GM18861 (cell line): ENCODE measurements around the gene GPRIN2.
"Not testable (repeated sequence)": the region's sequence is repeated elsewhere in the genome, so short reads cannot be mapped to it uniquely, and the experiment has no call there.

Source experiments
- ATAC-seq: cut with Tn5 transposase; IDR thresholded peaks from one replicate; pipeline ENCODE4 v1.9.1; 2021; ENCODE audit not compliant: unreplicated experiment

GPRIN2 gene

DNA sequence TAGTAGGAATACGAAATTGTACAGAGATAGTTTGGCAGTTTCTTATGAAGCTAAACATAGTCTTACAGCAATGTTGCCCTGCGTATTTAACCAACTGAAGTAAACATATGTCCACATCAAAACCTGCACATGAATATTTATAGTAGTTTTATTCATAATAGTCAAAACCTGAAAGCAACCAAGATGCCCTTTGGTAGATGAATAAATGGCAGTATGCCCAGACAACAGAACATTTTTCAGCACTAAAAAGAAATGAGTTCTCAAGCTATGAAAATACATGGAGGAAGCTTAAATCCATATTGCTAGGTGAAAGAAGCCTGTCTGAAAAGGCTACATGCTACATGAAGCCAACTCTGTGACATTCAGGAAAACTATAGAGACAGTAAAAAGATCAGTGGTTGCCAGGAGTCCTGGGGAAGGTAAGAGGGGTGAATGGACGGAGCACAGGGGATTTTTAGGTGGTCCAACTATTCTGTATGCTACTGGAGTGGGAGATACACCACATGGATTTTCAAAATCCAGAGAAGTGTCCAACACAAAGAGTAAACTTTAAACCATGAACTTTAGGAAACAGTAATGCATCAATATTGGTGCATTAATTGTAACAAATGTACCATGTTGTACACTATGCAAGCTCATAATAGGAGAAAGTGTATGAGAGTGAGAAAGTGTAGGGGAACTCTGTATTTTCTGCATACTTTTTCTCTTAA lies 17.6 kb downstream of the GPRIN2 start:
- no peak for ATAC-seq

DNA sequence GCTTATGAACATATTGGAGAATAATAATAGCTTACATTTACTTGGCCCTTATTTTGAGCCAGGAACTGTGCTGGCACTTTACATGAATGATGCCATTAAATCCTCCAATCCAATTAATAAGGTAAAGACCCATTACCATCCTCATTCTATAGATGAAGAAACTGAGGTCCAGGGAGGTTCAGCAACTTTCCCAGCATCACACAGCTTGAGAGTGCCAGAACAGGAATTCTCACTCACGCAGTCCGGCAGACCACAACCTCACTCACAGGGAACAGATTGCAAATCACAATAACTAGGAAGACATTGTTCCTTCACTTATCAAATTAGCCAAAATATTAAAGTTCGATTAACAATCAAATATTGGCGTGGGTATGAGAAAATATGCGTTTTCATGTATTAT lies 18.3 kb downstream of the GPRIN2 start:
- ATAC-seq = no peak

DNA sequence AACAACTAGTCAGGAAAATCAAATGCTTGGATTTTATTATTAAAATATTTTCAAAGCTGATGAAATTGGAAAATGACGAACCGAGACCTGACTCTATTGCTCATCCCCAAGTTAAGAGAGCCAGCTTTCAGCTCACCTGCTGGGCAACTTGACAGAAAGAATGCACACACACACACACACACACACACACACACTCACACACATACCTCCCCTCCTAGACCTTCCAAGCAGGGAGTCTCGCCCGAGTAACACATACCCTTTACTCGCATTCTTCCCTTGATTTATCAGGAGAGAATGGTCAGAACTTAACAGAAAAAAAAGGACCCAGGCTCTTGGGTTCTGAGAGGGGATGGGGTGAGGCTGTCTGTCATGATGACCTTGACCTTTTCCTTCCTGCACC lies 19.1 kb downstream of the GPRIN2 start:
- ATAC-seq = no peak

DNA sequence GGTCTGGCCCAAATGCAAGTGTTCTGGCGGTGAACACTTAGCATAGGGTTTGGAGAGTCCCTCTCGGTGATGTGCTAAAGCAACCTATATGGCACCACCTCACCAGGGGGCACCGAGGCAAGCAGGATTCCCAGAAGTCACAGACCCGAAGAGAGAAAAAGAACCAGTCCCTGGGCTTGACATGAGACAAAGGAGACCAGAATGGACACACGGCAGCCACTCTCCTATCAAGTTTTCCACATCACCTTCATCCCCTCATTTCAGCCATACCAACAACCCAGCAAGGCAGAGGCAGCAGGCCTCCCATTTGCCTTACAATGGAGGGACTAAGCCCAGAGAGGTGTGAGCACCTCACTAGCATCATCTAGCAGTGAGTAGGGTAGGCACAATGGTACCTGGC lies 19.7 kb downstream of the GPRIN2 start:
- ATAC-seq = no peak

DNA sequence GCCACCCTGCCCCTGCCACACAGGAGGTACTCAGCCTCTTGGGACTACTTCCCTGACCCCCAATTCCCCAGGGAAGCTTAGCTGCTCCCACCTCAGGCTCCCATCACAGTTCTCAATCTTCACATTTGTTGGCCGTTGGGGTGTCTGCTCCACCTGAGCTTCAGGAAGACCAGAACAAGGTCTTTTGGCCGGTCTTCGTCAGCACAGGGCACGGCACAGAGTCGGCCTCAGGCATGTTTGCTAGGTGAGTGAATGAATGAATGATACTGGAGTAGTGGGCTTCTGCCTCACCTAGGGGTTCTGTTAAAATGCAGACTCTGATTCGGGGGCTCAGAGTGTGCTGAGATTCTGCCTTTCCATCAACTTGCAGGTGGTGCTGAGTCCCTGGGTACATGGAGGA lies 20.3 kb downstream of the GPRIN2 start:
- no peak for ATAC-seq

- no peak for ATAC-seq
These were observed 21.5 kb downstream of the GPRIN2 start for GRCh38 chr10:46534828-46535524.

DNA sequence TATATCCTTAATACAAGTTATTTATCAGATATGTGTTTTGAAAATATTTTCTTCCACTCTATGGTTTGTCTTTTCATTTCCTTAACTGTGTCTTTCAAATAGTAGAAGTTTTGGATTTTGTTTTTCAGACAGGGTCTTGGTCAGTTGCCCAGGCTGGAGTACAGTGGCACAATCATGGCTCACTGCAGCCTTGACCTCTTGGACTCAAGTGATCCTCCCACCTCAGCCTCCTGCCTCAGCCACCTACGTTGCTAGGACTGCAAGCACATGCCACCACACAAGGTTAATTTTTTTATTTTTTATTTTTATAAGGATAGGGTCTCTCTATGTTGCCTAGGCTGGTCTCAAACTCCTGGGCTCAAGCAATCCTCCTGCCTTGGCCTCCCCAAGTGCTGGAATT lies 24.2 kb downstream of the GPRIN2 start:
- ATAC-seq = not testable (repeated sequence)

DNA sequence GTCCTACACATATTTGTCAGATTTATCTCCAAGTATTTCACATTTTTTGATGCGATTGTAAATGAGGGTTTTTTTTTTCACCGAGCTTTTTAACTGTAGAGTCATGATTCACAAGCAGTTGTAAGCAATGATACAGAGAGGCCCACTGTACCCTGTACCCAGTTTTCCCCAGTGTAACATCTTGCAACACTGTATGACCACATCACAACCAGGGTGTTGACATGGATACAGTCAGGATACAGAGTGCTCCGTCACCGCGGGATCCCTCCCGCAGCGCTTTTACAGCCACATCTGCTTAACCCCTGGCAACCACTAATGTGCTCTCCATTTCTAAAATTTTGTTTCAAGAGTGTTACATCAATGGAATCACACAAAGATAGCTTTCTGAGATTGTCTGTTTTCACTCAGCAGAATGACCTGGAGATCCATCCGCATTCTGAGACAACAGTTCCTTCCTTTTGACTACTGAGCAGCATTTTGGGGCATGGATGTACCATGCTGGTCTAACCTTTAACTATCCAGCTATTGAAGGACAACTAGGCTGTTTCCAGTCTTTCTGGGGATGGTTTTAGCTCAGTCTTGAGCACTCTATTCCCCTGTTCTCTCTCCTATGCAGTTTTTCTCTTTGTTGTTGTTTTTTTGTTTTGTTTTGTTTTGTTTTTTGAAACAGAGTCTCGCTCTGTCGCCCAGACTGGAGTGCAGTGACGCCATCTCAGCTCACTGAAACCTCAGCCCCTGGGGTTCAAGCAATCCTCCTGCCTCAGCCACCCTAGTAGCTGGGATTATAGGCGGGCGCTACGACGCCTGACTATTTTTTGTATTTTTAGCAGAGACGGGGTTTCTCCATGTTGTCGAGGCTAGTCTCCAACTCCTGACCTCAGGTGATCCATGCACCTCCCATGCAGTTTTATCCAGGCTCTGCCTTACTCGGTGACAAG lies 25.9 kb downstream of the GPRIN2 start:
- no peak for ATAC-seq

- ATAC-seq = not testable (repeated sequence)
These were observed 26.7 kb downstream of the GPRIN2 start for GRCh38 chr10:46529742-46530141.

- ATAC-seq = no peak
These were observed 27.5 kb downstream of the GPRIN2 start for GRCh38 chr10:46528675-46529615.

DNA sequence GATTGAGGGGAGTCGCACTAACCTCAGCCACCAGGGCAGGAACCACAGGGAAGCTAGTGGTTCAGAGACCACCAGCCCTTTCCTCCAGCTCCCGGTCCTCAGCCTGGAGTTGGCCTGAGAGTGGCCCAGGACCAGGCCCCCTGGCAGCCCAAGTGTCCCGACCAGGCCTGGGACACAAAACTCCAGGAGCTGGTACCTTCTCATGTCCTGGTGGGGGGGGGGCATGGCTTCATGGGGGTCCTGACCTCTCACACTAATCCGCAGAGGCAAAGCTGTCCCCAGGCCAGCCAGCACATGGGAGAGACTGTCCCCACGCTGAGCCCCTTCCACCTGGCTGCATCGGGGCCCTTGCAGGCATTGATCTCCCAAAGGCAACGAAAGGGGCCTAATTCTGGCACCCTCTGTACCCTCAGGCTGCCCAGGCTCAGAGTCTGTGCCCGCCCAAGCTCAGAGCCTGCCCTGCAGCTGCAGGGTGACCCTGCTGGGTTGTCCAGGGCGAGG lies 28.2 kb downstream of the GPRIN2 start:
- ATAC-seq = no peak

GRCh38 chr10:46527241-46527811 lies 29.1 kb downstream of the GPRIN2 start:
- ATAC-seq = no peak

DNA sequence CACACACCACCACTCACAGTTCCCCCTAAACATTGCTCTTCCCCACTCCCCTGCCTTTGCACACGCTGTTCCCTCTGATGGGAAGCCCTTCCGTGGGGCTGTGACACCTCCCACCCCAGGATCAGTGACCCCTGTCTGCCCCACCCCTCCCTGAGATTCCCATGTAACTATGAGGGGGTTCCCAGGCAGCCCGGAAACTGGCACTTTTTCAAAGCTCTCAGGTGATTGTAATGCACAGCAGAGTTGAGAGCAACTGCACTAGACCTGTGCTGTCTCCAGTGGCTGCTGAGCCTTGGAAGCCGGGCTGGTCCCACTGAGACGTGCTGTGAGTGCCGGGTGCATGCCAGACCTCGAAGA lies 29.8 kb downstream of the GPRIN2 start:
- ATAC-seq = no peak

DNA sequence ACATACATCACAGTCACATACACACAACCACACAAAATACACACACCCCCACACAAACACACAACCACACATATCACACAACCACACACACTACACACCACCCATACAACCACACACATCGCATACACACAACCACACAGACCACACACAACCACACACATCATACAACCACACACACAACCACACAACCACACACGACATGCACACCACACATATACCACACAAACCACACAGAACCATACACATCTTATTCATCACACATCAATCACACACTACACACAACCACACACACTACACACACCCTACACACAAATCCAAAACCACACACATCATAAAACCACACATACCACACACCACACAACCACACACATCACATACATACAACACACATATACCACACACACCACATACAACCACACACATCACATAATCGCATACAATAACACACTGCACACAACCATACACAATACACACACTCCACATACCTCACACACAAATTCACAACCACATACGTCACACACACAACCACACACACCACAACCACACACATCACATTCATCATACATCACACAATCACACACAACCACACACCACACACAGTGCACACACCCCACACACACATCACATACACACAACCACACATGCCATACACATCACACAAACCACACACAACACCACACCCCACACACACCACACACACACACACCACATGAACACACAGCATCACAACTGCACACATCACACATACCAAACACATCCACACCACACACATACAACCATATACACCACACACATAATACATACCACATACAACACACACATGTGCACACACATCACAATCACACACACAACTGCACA lies 30.4 kb downstream of the GPRIN2 start:
- ATAC-seq = no peak

DNA sequence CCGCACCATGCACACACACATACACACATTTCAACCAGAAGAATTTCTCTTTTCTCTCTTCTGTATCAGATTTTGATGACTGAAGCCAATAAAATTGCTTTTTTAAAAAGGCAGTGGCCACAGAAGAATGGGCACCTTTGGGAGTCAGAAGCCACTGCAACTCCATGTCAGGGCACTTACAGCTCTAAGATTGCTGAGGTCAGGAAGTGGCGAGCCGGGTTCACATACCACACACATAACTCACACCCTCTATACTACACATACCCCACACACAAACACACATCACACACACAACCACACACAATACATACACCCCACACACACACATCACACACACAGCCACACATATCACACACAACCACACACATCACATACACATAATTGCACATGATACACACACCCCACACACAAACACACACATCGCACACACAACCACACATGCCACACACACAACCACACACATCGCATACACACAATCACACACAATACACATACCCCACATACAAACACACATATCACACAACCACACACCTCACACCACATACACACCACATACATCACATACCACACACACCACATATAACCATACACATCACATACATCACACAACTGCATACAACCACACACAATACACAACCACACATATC lies 31.2 kb downstream of the GPRIN2 start:
- no peak for ATAC-seq

- no peak for ATAC-seq
These were observed 31.8 kb downstream of the GPRIN2 start for GRCh38 chr10:46524472-46525176.

GRCh38 chr10:46523962-46524471 lies 32.4 kb downstream of the GPRIN2 start:
- no peak for ATAC-seq
